Neutrophil (primary cell): Measurements from ENCODE around the gene CYTH3.

Experiments used
- H3K27ac ChIP-seq: fragments of 200-600 bp; sonication (generic); 2 replicates; pipeline ENCODE4 v1.5.1; 2016; ENCODE audit warnings: mild to moderate bottlenecking, moderate library complexity
- H3K27me3 ChIP-seq: fragments of 200-600 bp; sonication (generic); 2 replicates; pipeline ENCODE4 v1.6.0; 2016; ENCODE audit warnings: mild to moderate bottlenecking
- H3K36me3 ChIP-seq: fragments of 200-600 bp; sonication (generic); 2 replicates; pipeline ENCODE4 v1.5.1; 2017
- H3K4me1 ChIP-seq, 2 experiments: fragments of 200-600 bp in 1 of 2; sonication (generic) in 1 of 2; 1 replicate in 1 of 2; 2 replicates in 1 of 2; pipeline versions ENCODE4 v1.5.1 to v1.6.1; 2013 to 2016; ENCODE audit warnings: low read depth in 1 of 2, low read length in 1 of 2, mild to moderate bottlenecking in 1 of 2, moderate library complexity in 1 of 2; ENCODE audit not compliant: control insufficient read depth in 1 of 2, insufficient read depth in 1 of 2
- H3K4me3 ChIP-seq, 2 experiments: fragments of 200-600 bp in 1 of 2; sonication (generic) in 1 of 2; 1 replicate in 1 of 2; 2 replicates in 1 of 2; pipeline ENCODE4 v1.5.1; 2013 to 2016; ENCODE audit warnings: low read depth in 1 of 2, low read length in 1 of 2, mild to moderate bottlenecking in 1 of 2, moderate library complexity in 1 of 2
- H3K9me3 ChIP-seq: fragments of 200-600 bp; sonication (generic); 2 replicates; pipeline ENCODE4 v1.5.1; 2016
- TF ChIP-seq, protein P1 (sequence below): fragments of 200-600 bp; sonication (generic); IDR thresholded peaks from 2 replicates; pipeline ENCODE4 v1.5.1; 2016; ENCODE audit warnings: antibody characterized with exemption

Gene CYTH3

DNA sequence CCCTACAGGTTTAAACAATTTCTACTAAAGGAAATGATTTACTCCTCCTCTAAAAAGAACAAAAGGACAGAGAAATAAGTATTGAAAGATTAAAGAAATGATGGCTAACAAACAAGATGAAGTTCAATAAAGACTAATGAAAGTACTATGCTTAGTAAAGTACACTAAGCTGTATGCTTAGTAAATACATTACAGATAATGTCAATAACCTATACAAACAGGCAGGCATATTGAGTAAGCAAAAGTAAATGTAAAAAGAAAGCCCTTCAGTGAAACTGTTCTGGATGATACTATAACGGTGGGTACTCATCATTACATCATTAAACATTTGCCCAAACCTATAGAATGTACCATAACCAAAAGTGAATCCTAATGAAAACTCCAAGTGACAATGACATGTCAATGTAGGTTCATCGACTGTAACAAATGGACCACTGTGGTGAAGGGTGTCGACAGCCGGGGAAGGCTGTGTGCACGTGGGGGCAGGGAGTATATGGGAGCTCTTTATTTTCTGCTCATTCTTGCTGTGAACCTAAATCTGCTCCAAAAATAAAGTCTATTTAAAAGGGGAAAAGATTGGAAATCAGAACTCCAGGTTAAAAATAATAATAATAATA, 34.0 kb downstream of the CYTH3 start:
- Histone ChIP-seq H3K4me3 (no peak overlapping the region), H3K27ac (no peak overlapping the region), H3K36me3 (no peaks in the 10 kb centered on the region), H3K4me1 (no peaks in the 10 kb centered on the region), H3K9me3 (no peaks in the 10 kb centered on the region), H3K27me3 (peaks cover 11% of the 10 kb centered on the region)
- TF ChIP-seq, protein P1, sequence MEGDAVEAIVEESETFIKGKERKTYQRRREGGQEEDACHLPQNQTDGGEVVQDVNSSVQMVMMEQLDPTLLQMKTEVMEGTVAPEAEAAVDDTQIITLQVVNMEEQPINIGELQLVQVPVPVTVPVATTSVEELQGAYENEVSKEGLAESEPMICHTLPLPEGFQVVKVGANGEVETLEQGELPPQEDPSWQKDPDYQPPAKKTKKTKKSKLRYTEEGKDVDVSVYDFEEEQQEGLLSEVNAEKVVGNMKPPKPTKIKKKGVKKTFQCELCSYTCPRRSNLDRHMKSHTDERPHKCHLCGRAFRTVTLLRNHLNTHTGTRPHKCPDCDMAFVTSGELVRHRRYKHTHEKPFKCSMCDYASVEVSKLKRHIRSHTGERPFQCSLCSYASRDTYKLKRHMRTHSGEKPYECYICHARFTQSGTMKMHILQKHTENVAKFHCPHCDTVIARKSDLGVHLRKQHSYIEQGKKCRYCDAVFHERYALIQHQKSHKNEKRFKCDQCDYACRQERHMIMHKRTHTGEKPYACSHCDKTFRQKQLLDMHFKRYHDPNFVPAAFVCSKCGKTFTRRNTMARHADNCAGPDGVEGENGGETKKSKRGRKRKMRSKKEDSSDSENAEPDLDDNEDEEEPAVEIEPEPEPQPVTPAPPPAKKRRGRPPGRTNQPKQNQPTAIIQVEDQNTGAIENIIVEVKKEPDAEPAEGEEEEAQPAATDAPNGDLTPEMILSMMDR, result no peak

GRCh38 chr7:6237730-6238129, 34.7 kb downstream of the CYTH3 start:
- no peak overlapping the region for H3K4me3 ChIP-seq
- H3K36me3 ChIP-seq, result no peaks in the 10 kb centered on the region
- TF ChIP-seq, protein P1, result no peak

GRCh38 chr7:6237011-6237410, 35.4 kb downstream of the CYTH3 start:
- Histone ChIP-seq H3K4me1 (peaks cover 12 to 13% of the 10 kb centered on the region in 2 experiments), H3K27me3 (peaks cover 11% of the 10 kb centered on the region)
- TF ChIP-seq, protein P1, result no peak

More at GRCh38 chr7:6237730-6238129, 34.7 kb downstream of the CYTH3 start:
- Histone ChIP-seq H3K27ac (no peak overlapping the region), H3K27me3 (peaks cover 11% of the 10 kb centered on the region), H3K4me1 (peaks cover 5 to 6% of the 10 kb centered on the region in 2 experiments), H3K9me3 (no peaks in the 10 kb centered on the region)

GRCh38 chr7:6235029-6235871, 37.2 kb downstream of the CYTH3 start:
- Histone ChIP-seq H3K36me3 (no peaks in the 10 kb centered on the region), H3K9me3 (no peaks in the 10 kb centered on the region), H3K4me3 (no peak overlapping the region), H3K4me1 (peaks cover 16 to 18% of the 10 kb centered on the region in 2 experiments), H3K27ac (no peak overlapping the region), H3K27me3 (peaks cover 27% of the 10 kb centered on the region)
- TF ChIP-seq, protein P1, result no peak

More at GRCh38 chr7:6237011-6237410, 35.4 kb downstream of the CYTH3 start:
- Histone ChIP-seq H3K9me3 (no peaks in the 10 kb centered on the region), H3K36me3 (no peaks in the 10 kb centered on the region), H3K27ac (no peak overlapping the region), H3K4me3 (no peak overlapping the region)

DNA sequence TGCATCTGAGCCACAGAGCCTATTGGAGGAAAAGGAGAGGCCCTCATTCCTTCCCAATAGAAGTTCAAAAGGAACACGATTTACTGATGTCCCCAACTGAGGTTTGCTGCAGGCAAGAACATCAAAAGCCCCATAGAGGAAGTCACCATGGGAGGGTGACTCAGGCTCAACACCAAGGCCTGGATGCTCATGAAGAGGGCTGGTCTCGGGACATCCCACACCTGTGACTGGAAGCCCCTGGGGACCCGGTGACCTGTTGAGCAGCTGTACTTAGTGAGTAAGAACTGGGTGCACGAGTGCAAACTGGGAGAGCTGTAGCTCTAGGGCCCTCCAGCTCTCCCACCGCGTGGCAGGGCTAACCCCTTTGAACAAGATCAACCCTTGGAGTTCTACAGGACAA, 38.0 kb downstream of the CYTH3 start:
- no peaks in the 10 kb centered on the region for H3K36me3 ChIP-seq

More for the DNA sequence above, 38.0 kb downstream of the CYTH3 start:
- Histone ChIP-seq H3K27ac (no peak overlapping the region), H3K4me3 (no peak overlapping the region), H3K27me3 (peaks cover 28% of the 10 kb centered on the region), H3K9me3 (no peaks in the 10 kb centered on the region), H3K4me1 (peaks cover 16 to 19% of the 10 kb centered on the region in 2 experiments)
- TF ChIP-seq, protein P1, result no peak
